Mesenchymal stem cell (in vitro differentiated cells and primary cell): ENCODE results near the gene KIF13A.

Source experiments
- DNase-seq: peaks from one replicate; pipeline ENCODE4 v3.0.0-alpha.2; 2013
- H2AFZ ChIP-seq: one replicate; pipeline ENCODE4 v1.6.1; 2013; ENCODE audit warnings: low read depth, mild to moderate bottlenecking, control low read depth, inconsistent platforms, low read length, moderate library complexity
- H2AK5ac ChIP-seq: 2 replicates; pipeline ENCODE4 v1.6.1; 2013; ENCODE audit warnings: low read length, moderate library complexity, mild to moderate bottlenecking, inconsistent platforms; ENCODE audit not compliant: severe bottlenecking
- H2BK120ac ChIP-seq: one replicate; pipeline ENCODE4 v1.6.1; 2013; ENCODE audit warnings: low read depth, mild to moderate bottlenecking, inconsistent platforms, low read length, moderate library complexity
- H2BK12ac ChIP-seq, 2 experiments: one replicate each; pipeline ENCODE4 v1.6.1; 2013; ENCODE audit warnings: inconsistent platforms in 2 of 2, low read length in 2 of 2, mild to moderate bottlenecking in 2 of 2, moderate library complexity in 2 of 2, control low read depth in 1 of 2
- H2BK15ac ChIP-seq: one replicate; pipeline ENCODE4 v1.6.1; 2013; ENCODE audit warnings: mild to moderate bottlenecking, low read depth, inconsistent platforms; ENCODE audit not compliant: poor library complexity, severe bottlenecking
- H2BK5ac ChIP-seq: 2 replicates; pipeline ENCODE4 v1.6.1; 2013; ENCODE audit warnings: low read depth, mild to moderate bottlenecking, low read length, control low read depth, inconsistent platforms; ENCODE audit not compliant: poor library complexity, severe bottlenecking
- H3K14ac ChIP-seq, 2 experiments: one replicate each; pipeline ENCODE4 v1.6.1; 2013; ENCODE audit warnings: inconsistent platforms in 2 of 2, low read length in 2 of 2, control low read depth in 1 of 2, mild to moderate bottlenecking in 1 of 2, moderate library complexity in 1 of 2
- H3K18ac ChIP-seq, 2 experiments: one replicate each; pipeline ENCODE4 v1.6.1; 2013; ENCODE audit warnings: inconsistent platforms in 2 of 2, low read length in 2 of 2, control low read depth in 1 of 2, low read depth in 1 of 2, mild to moderate bottlenecking in 1 of 2
- H3K23ac ChIP-seq, 2 experiments: one replicate each; pipeline ENCODE4 v1.6.1; 2013; ENCODE audit warnings: inconsistent platforms in 2 of 2, low read length in 2 of 2, mild to moderate bottlenecking in 2 of 2, moderate library complexity in 2 of 2, control low read depth in 1 of 2
- H3K27ac ChIP-seq: 2 replicates; pipeline ENCODE4 v1.5.1; 2013; ENCODE audit warnings: mild to moderate bottlenecking, moderate library complexity, low read length, control low read depth, inconsistent platforms; ENCODE audit not compliant: poor library complexity, severe bottlenecking
- H3K27me3 ChIP-seq, 2 experiments: 2 replicates each; pipeline versions ENCODE4 v1.6.1 to v1.7.0; 2013; ENCODE audit warnings: low read length in 2 of 2, mild to moderate bottlenecking in 2 of 2, moderate library complexity in 2 of 2, control low read depth in 1 of 2, inconsistent platforms in 1 of 2; ENCODE audit not compliant: control insufficient read depth in 1 of 2, insufficient read depth in 1 of 2
- H3K36me3 ChIP-seq, 2 experiments: 2 replicates each; pipeline versions ENCODE4 v1.6.1 to v1.7.0; 2013; ENCODE audit warnings: low read length in 2 of 2, control low read depth in 1 of 2, inconsistent platforms in 1 of 2, low read depth in 1 of 2, mild to moderate bottlenecking in 1 of 2; ENCODE audit not compliant: insufficient read depth in 2 of 2, control insufficient read depth in 1 of 2
- H3K4ac ChIP-seq, 2 experiments: one replicate each; pipeline ENCODE4 v1.6.1; 2013; ENCODE audit warnings: inconsistent platforms in 2 of 2, low read length in 2 of 2, mild to moderate bottlenecking in 2 of 2, moderate library complexity in 2 of 2, control low read depth in 1 of 2, low read depth in 1 of 2
- H3K4me1 ChIP-seq: 2 replicates; pipeline ENCODE4 v1.6.1; 2013; ENCODE audit warnings: low read depth, low read length, control low read depth; ENCODE audit not compliant: control insufficient read depth, insufficient read depth
- H3K4me2 ChIP-seq: 2 replicates; pipeline ENCODE4 v1.6.1; 2013; ENCODE audit warnings: low read length, mild to moderate bottlenecking, inconsistent platforms; ENCODE audit not compliant: poor library complexity, severe bottlenecking
- H3K4me3 ChIP-seq, 2 experiments: 2 replicates each; pipeline versions ENCODE4 v1.5.1 to v1.7.0; 2013; ENCODE audit warnings: low read length in 2 of 2, mild to moderate bottlenecking in 2 of 2, control low read depth in 1 of 2, low read depth in 1 of 2; ENCODE audit not compliant: insufficient read depth in 1 of 2
- H3K79me1 ChIP-seq: replicated peaks from 2 replicates; pipeline ENCODE4 v1.6.1; 2013; ENCODE audit warnings: mild to moderate bottlenecking, control low read depth, low read length, inconsistent platforms; ENCODE audit not compliant: poor library complexity, severe bottlenecking
- H3K9ac ChIP-seq: 2 replicates; pipeline ENCODE4 v1.7.0; 2013; ENCODE audit warnings: mild to moderate bottlenecking, low read length, moderate library complexity
- H3K9me3 ChIP-seq: 2 replicates; pipeline ENCODE4 v1.7.0; 2013; ENCODE audit warnings: mild to moderate bottlenecking, low read length; ENCODE audit not compliant: control insufficient read depth
- H4K8ac ChIP-seq: one replicate; pipeline ENCODE4 v1.6.1; 2013; ENCODE audit warnings: inconsistent platforms, mild to moderate bottlenecking, low read length, moderate library complexity
- H4K91ac ChIP-seq: one replicate; pipeline ENCODE4 v1.6.1; 2013; ENCODE audit warnings: mild to moderate bottlenecking, low read length, inconsistent platforms
- WGBS: methylation state at CpG from one replicate; pipeline ENCODE4 v1.1.7; 2013; ENCODE audit warnings: mixed read lengths; 5-methylcytosine and 5-hydroxymethylcytosine counted together

KIF13A gene

GRCh38 chr6:17853533-17853932 lies 133.9 kb downstream of the KIF13A start:
- Histone ChIP-seq H3K9me3 (no peaks in the 10 kb centered on the region), H3K18ac (no peak overlapping the region), H3K9ac (no peak overlapping the region), H2BK12ac (no peak overlapping the region), H3K4me1 (no peaks in the 10 kb centered on the region), H3K14ac (no peak overlapping the region), H3K36me3 (peaks cover 6 to 49% of the 10 kb centered on the region in 2 experiments), H3K4me2 (no peak overlapping the region), H3K23ac (no peak overlapping the region), H3K79me1 (peaks cover 9% of the 10 kb centered on the region), H4K8ac (no peak overlapping the region), H3K27ac (no peak overlapping the region), H2AK5ac (no peak overlapping the region), H3K4ac (no peak overlapping the region), H3K27me3 (no peaks in the 10 kb centered on the region), H4K91ac (no peak overlapping the region), H2BK15ac (no peak overlapping the region), H2BK5ac (no peak overlapping the region), H3K4me3 (no peak overlapping the region), H2AFZ (no peak overlapping the region), H2BK120ac (no peak overlapping the region)
- no peak for DNase-seq
- no CpG with 5 or more reads among the region's 2 CpGs for WGBS

DNA sequence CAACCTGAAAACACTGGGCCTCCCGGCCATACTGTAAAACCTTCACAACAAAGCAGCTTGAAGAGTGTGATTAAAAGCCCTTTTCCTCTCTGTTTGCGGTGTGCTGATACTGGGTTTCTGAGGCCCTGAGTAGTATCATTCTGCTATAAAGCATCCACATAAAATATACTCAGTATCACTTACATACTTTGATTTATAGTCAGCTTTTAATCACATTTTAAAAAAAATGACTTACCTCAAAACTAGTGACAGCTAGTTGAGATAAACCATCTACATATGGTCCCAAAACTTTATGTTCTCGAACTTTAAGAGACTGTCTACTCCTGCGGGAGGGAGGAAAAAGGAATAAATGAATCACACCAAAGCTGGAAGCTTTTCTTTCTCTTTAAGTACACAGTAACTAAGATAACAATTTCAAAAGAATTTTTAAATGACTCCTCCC lies 135.7 kb downstream of the KIF13A start:
- Histone ChIP-seq H3K4me2 (no peak overlapping the region), H3K27me3 (no peaks in the 10 kb centered on the region), H3K23ac (no peak overlapping the region), H2BK12ac (no peak overlapping the region), H3K36me3 (peaks cover 6 to 64% of the 10 kb centered on the region in 2 experiments), H2BK120ac (no peak overlapping the region), H3K4me1 (no peaks in the 10 kb centered on the region), H2BK15ac (no peak overlapping the region), H3K4ac (no peak overlapping the region), H3K27ac (no peak overlapping the region), H3K9ac (peak overlapping the region; percentile 76), H3K79me1 (peaks cover 7% of the 10 kb centered on the region), H2BK5ac (no peak overlapping the region), H3K9me3 (no peaks in the 10 kb centered on the region), H3K18ac (no peak overlapping the region), H3K4me3 (no peak overlapping the region), H2AK5ac (no peak overlapping the region), H2AFZ (no peak overlapping the region), H4K91ac (no peak overlapping the region), H4K8ac (no peak overlapping the region), H3K14ac (no peak overlapping the region)
- WGBS: no CpG with 5 or more reads among the region's 4 CpGs
- DNase-seq: peak; percentile 77

DNA sequence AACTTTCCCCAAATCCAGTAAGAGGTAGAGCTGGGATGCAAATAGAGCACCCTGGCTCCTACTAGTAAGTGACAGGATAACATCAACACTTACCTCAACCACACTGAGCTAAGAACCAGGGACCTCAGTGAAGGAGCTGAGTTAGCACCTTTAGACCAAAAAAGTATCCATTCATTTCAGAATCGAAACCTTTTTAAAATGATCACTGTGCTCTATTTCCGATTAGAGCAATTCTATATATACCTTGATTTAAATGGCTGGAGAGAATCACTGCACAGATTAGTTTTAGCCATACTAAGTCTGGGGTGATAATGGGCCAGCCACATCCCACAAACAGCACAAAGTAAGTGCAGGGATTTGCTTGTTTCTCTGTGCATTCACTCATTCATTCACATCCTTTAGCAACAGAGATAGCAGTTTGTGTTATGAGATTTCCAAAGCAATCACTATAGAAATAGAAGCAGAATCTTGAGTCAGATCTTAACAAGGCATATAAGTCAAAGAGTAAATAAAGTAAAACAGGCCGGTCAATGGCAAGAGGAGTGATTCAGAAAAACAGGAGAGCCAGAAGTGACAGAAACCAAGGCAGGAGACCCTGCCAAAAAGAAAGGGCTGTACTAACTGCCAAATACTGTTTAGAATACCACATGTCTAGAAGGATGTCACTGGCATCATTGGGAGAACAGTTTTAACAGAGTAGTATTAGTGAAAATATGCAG lies 136.3 kb downstream of the KIF13A start:
- Histone ChIP-seq H4K91ac (no peak overlapping the region), H3K9me3 (no peaks in the 10 kb centered on the region), H3K4me1 (no peaks in the 10 kb centered on the region), H3K27ac (no peak overlapping the region), H2AK5ac (no peak overlapping the region), H3K14ac (no peak overlapping the region), H3K27me3 (no peaks in the 10 kb centered on the region), H3K4me3 (no peak overlapping the region), H2AFZ (no peak overlapping the region), H3K23ac (no peak overlapping the region), H2BK15ac (no peak overlapping the region), H3K79me1 (peaks cover 4% of the 10 kb centered on the region), H2BK120ac (no peak overlapping the region), H2BK5ac (no peak overlapping the region), H3K36me3 (peaks cover 3 to 67% of the 10 kb centered on the region in 2 experiments), H2BK12ac (no peak overlapping the region), H3K4me2 (no peak overlapping the region), H4K8ac (no peak overlapping the region), H3K9ac (peak overlapping the region; percentile 76), H3K18ac (no peak overlapping the region), H3K4ac (no peak overlapping the region)
- peak; percentile 49 for DNase-seq
- 94% methylated on average over 3 of the region's 3 CpGs for whole genome bisulfite sequencing

GRCh38 chr6:17850281-17850680 lies 137.2 kb downstream of the KIF13A start:
- no peak overlapping the region for H2AK5ac ChIP-seq
- H2BK120ac ChIP-seq: no peak overlapping the region
- no peaks in the 10 kb centered on the region for H3K27me3 ChIP-seq
- H3K4me2 ChIP-seq: no peak overlapping the region
- H2AFZ ChIP-seq: no peak overlapping the region
- H2BK12ac ChIP-seq: no peak overlapping the region
- H3K4ac ChIP-seq: no peak overlapping the region
- 100% methylated on average over 1 of the region's 5 CpGs for WGBS
- no peaks in the 10 kb centered on the region for H3K4me1 ChIP-seq
- no peak overlapping the region for H3K23ac ChIP-seq
- no peak overlapping the region for H4K91ac ChIP-seq
- peaks cover 3 to 70% of the 10 kb centered on the region in 2 experiments for H3K36me3 ChIP-seq
- H3K14ac ChIP-seq: no peak overlapping the region
- H3K27ac ChIP-seq: no peak overlapping the region
- H3K18ac ChIP-seq: no peak overlapping the region
- no peak overlapping the region for H3K4me3 ChIP-seq
- peaks cover 4% of the 10 kb centered on the region for H3K79me1 ChIP-seq
- H3K9me3 ChIP-seq: no peaks in the 10 kb centered on the region
- no peak overlapping the region for H4K8ac ChIP-seq
- H3K9ac ChIP-seq: no peak overlapping the region
- no peak for DNase-seq
- H2BK15ac ChIP-seq: no peak overlapping the region
- H2BK5ac ChIP-seq: no peak overlapping the region
